ENCODE data around the gene ZNF571. TPM values are rescaled to one million over a fixed set of nuclear protein-coding genes. Genes with fewer than 3 reads are reported as not detected.

The ZNF571 gene
- total RNA-seq (2022) (1.4 and 3.6 TPM in 2 replicates), Bru-seq, nascent RNA (percentile 50 among the genes with signal in this experiment), BruChase-seq, experiment 1, labeled RNA remaining after a 2-hour chase (percentile 53 among the genes with signal in this experiment), BruChase-seq, experiment 2, labeled RNA remaining after a 6-hour chase (percentile 50 among the genes with signal in this experiment)
- long read RNA-seq, partial matches to known transcripts = 2 of 3 reads
- long read RNA-seq, other reads (novel, unspliced or antisense) = 1 of 3 reads

- no peaks in the 10 kb centered on the region for H3K27me3 ChIP-seq (replicated peaks; ENCODE audit: control insufficient read depth, insufficient read depth, low read length)
- peak within 1 kb of the TSS; percentile 95 for H3K4me3 Mint-ChIP-seq (ENCODE audit: unreplicated experiment)
- ChIA-PET POLR2A (interaction anchor here (1.0 to 1.5 kb wide), 3 partner anchors 125 to 277 kb away, joined by 3 to 7 read pairs (median 5); partner anchors contain the start of genes ZNF527 and ZNF607), CTCF (interaction anchor here (1.1 to 1.2 kb wide), 2 partner anchors 98 to 125 kb away, joined by 3 to 4 read pairs; partner anchors contain the start of gene ZNF607)
- H3K36me3 ChIP-seq (ENCODE audit: control insufficient read depth, insufficient read depth, low read length) = no peaks in the 10 kb centered on the region
- no peak for TF ChIP-seq CTCF (IDR thresholded peaks at IDR 0.05; ENCODE audit: insufficient read depth in 1 of 2, low read depth in 1 of 2, low read length in 1 of 2, severe bottlenecking in 1 of 2, unreplicated experiment in 1 of 2)
- peaks cover 4% of the 10 kb centered on the region for H3K9me3 ChIP-seq
- intact Hi-C loops (cut with micrococcal nuclease; ENCODE audit: unreplicated experiment) = loop anchor here (1.0 to 2.0 kb wide), 4 partner anchors 62 to 223 kb away; partner anchors contain the start of genes ZNF527, ZNF573 and ZNF607
- TSS peak; percentile 37 for BruUV-seq (replicated peaks)
- no peaks in the 10 kb centered on the region for H3K27me3 Mint-ChIP-seq (ENCODE audit: insufficient read depth, unreplicated experiment)
- peaks cover 20% of the 10 kb centered on the region for H3K36me3 Mint-ChIP-seq (ENCODE audit: insufficient read depth, unreplicated experiment)
- H3K4me3 ChIP-seq (ENCODE audit: low read depth, low read length) = peak within 1 kb of the TSS; percentile 73
- peak; percentile 93 to 95 for DNase-seq
- H3K4me1 ChIP-seq = no peaks in the 10 kb centered on the region
- H3K9me3 Mint-ChIP-seq (ENCODE audit: unreplicated experiment) = peaks cover 10% of the 10 kb centered on the region
- peak within 1 kb of the TSS; percentile 98 for H3K27ac Mint-ChIP-seq (ENCODE audit: unreplicated experiment)
- peaks cover 15% of the 10 kb centered on the region for H3K4me1 Mint-ChIP-seq (ENCODE audit: low read depth, unreplicated experiment)
Observed at GRCh38 chr19:37594304-37594981, at the start of gene ZNF571, which contains the start of gene ZNF540. TSS of gene ZNF571 (minus strand) at chr19:37594792. CDS start at chr19:37586676, 8,116 bp downstream. TSS of gene ZNF540 (plus strand) at chr19:37594876. CDS start at chr19:37598448, 3,572 bp downstream.

DNA sequence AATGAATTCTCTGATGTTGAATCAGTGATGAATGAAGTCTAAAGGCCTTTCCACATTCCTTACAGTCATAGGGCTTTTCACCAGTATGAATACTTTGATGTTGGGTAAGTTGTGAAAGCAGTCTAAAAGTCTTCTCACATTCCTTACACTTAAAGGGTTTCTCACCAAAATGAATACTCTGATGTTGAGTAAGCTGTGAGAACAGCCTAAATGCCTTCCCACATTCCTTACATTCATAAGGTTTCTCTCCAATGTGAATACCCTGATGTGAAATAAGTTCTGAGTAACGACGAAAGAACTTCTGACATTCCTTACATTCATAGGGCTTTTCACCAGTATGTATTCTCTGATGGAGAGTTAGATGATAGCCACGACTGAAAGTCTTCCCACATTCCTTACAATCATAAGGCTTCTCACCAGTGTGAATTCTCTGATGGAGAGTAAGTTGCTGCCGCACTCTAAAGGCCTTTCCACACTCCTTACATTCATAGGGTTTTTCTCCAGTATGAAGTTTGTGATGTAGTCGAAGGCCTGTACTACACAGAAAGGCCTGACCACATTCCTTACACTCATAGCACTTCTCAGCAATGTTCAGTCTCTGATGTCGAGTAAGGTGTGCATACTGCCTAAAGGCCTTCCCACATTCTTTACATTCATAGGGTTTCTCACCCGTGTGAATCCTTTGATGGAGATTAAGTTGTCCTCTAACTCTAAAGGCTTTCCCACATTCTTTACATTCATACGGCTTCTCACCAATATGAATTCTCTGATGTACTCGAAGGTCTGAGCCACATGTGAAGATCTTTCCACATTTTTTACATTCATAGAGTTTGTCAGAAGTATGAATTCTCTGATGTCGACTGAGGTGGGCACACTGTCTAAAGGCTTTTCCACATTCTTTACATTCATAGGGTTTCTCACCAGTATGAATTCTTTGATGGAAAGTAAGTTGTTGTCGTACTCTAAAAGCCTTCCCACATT is 40.8 kb upstream of the ZNF571 start:
- intact Hi-C loops (cut with micrococcal nuclease; ENCODE audit: unreplicated experiment) = no loop called here
- no peak for DNase-seq
- H3K4me1 Mint-ChIP-seq (ENCODE audit: low read depth, unreplicated experiment) = peaks cover 7% of the 10 kb centered on the region
- no peak for TF ChIP-seq CTCF (IDR thresholded peaks at IDR 0.05; ENCODE audit: insufficient read depth in 1 of 2, low read depth in 1 of 2, low read length in 1 of 2, severe bottlenecking in 1 of 2, unreplicated experiment in 1 of 2)
- peaks cover 3% of the 10 kb centered on the region; the same call in 1 of the 2 replicates for H3K36me3 ChIP-seq (ENCODE audit: control insufficient read depth, insufficient read depth, low read length)
- ChIA-PET POLR2A (interaction anchor here (0.5 kb wide), 1 partner anchor 265 kb away, joined by 4 read pairs; the partner anchor contains the start of gene ZNF527), CTCF (no interaction called here)
- no TSS peak for BruUV-seq (replicated peaks)
- H3K9me3 Mint-ChIP-seq (ENCODE audit: unreplicated experiment) = peaks cover 58% of the 10 kb centered on the region
- H3K4me1 ChIP-seq = no peaks in the 10 kb centered on the region
- H3K9me3 ChIP-seq = peaks cover 70% of the 10 kb centered on the region
- peaks cover 51% of the 10 kb centered on the region for H3K36me3 Mint-ChIP-seq (ENCODE audit: insufficient read depth, unreplicated experiment)
- H3K4me3 ChIP-seq (ENCODE audit: low read depth, low read length) = no peak overlapping the region
- H3K27me3 Mint-ChIP-seq (ENCODE audit: insufficient read depth, unreplicated experiment) = no peaks in the 10 kb centered on the region
- H3K27ac Mint-ChIP-seq (ENCODE audit: unreplicated experiment) = no peak overlapping the region
- H3K4me3 Mint-ChIP-seq (ENCODE audit: unreplicated experiment) = no peak overlapping the region
- H3K27me3 ChIP-seq (replicated peaks; ENCODE audit: control insufficient read depth, insufficient read depth, low read length) = no peaks in the 10 kb centered on the region
